ENCODE measurements around the gene CACNA1B.
"Not testable (repeated sequence)": the region's sequence is repeated elsewhere in the genome, so short reads cannot be mapped to it uniquely, and the experiment has no call there.

The CACNA1B gene

GRCh38 chr9:138078846-138079245 lies 201.3 kb downstream of the CACNA1B start:
- H3K4me1 ChIP-seq (ENCODE audit: control insufficient read depth, insufficient read depth, low read length) = no peaks in the 10 kb centered on the region
- H3K9me3 ChIP-seq (ENCODE audit: control insufficient read depth, low read length) = no peaks in the 10 kb centered on the region
- no peaks in the 10 kb centered on the region for H3K36me3 ChIP-seq (ENCODE audit: control insufficient read depth, insufficient read depth, low read length)
- H3K4me3 ChIP-seq (ENCODE audit: low read length) = no peak overlapping the region
- no peaks in the 10 kb centered on the region for H3K27me3 ChIP-seq (ENCODE audit: control insufficient read depth, insufficient read depth, low read length)
- no peak overlapping the region for H3K9ac ChIP-seq (ENCODE audit: low read length)

GRCh38 chr9:138080979-138081378 lies 203.4 kb downstream of the CACNA1B start:
- Histone ChIP-seq H3K9me3 (ENCODE audit: control insufficient read depth, low read length) (no peaks in the 10 kb centered on the region), H3K9ac (ENCODE audit: low read length) (no peak overlapping the region), H3K27me3 (ENCODE audit: control insufficient read depth, insufficient read depth, low read length) (no peaks in the 10 kb centered on the region), H3K36me3 (ENCODE audit: control insufficient read depth, insufficient read depth, low read length) (no peaks in the 10 kb centered on the region), H3K4me1 (ENCODE audit: control insufficient read depth, insufficient read depth, low read length) (no peaks in the 10 kb centered on the region), H3K4me3 (ENCODE audit: low read length) (no peak overlapping the region)

GRCh38 chr9:138082918-138083636 lies 205.5 kb downstream of the CACNA1B start:
- Histone ChIP-seq H3K4me3 (ENCODE audit: low read length) (no peak overlapping the region), H3K4me1 (ENCODE audit: control insufficient read depth, insufficient read depth, low read length) (no peaks in the 10 kb centered on the region), H3K36me3 (ENCODE audit: control insufficient read depth, insufficient read depth, low read length) (no peaks in the 10 kb centered on the region), H3K9ac (ENCODE audit: low read length) (no peak overlapping the region), H3K27me3 (ENCODE audit: control insufficient read depth, insufficient read depth, low read length) (no peaks in the 10 kb centered on the region), H3K9me3 (ENCODE audit: control insufficient read depth, low read length) (no peaks in the 10 kb centered on the region)

- Histone ChIP-seq H3K9me3 (ENCODE audit: control insufficient read depth, low read length) (no peaks in the 10 kb centered on the region), H3K27me3 (ENCODE audit: control insufficient read depth, insufficient read depth, low read length) (no peaks in the 10 kb centered on the region), H3K4me1 (ENCODE audit: control insufficient read depth, insufficient read depth, low read length) (no peaks in the 10 kb centered on the region), H3K36me3 (ENCODE audit: control insufficient read depth, insufficient read depth, low read length) (no peaks in the 10 kb centered on the region), H3K9ac (ENCODE audit: low read length) (no peak overlapping the region), H3K4me3 (ENCODE audit: low read length) (no peak overlapping the region)
Observed at GRCh38 chr9:138083873-138084272, 206.3 kb downstream of the CACNA1B start.

GRCh38 chr9:138085568-138085967 lies 208.0 kb downstream of the CACNA1B start:
- no peaks in the 10 kb centered on the region for H3K36me3 ChIP-seq (ENCODE audit: control insufficient read depth, insufficient read depth, low read length)
- H3K4me3 ChIP-seq (ENCODE audit: low read length) = no peak overlapping the region
- H3K4me1 ChIP-seq (ENCODE audit: control insufficient read depth, insufficient read depth, low read length) = no peaks in the 10 kb centered on the region
- no peaks in the 10 kb centered on the region for H3K9me3 ChIP-seq (ENCODE audit: control insufficient read depth, low read length)
- H3K9ac ChIP-seq (ENCODE audit: low read length) = no peak overlapping the region
- no peaks in the 10 kb centered on the region for H3K27me3 ChIP-seq (ENCODE audit: control insufficient read depth, insufficient read depth, low read length)

- H3K9ac ChIP-seq (ENCODE audit: low read length); H3K9me3 ChIP-seq (ENCODE audit: control insufficient read depth, low read length): not testable (repeated sequence)
Observed at GRCh38 chr9:138092057-138092456, 214.5 kb downstream of the CACNA1B start.

GRCh38 chr9:138094028-138094427 lies 216.4 kb downstream of the CACNA1B start:
- no peaks in the 10 kb centered on the region for H3K27me3 ChIP-seq (ENCODE audit: control insufficient read depth, insufficient read depth, low read length)
- no peaks in the 10 kb centered on the region for H3K9me3 ChIP-seq (ENCODE audit: control insufficient read depth, low read length)
- no peaks in the 10 kb centered on the region for H3K4me1 ChIP-seq (ENCODE audit: control insufficient read depth, insufficient read depth, low read length)
- H3K36me3 ChIP-seq (ENCODE audit: control insufficient read depth, insufficient read depth, low read length) = no peaks in the 10 kb centered on the region
- no peak overlapping the region for H3K4me3 ChIP-seq (ENCODE audit: low read length)
- H3K9ac ChIP-seq (ENCODE audit: low read length) = no peak overlapping the region

More at GRCh38 chr9:138092057-138092456, 214.5 kb downstream of the CACNA1B start:
- H3K36me3 ChIP-seq (ENCODE audit: control insufficient read depth, insufficient read depth, low read length); H3K27me3 ChIP-seq (ENCODE audit: control insufficient read depth, insufficient read depth, low read length); H3K4me1 ChIP-seq (ENCODE audit: control insufficient read depth, insufficient read depth, low read length); H3K4me3 ChIP-seq (ENCODE audit: low read length): not testable (repeated sequence)

- Histone ChIP-seq H3K4me3 (ENCODE audit: low read length) (no peak overlapping the region), H3K9me3 (ENCODE audit: control insufficient read depth, low read length) (no peaks in the 10 kb centered on the region), H3K9ac (ENCODE audit: low read length) (no peak overlapping the region), H3K4me1 (ENCODE audit: control insufficient read depth, insufficient read depth, low read length) (no peaks in the 10 kb centered on the region), H3K36me3 (ENCODE audit: control insufficient read depth, insufficient read depth, low read length) (no peaks in the 10 kb centered on the region), H3K27me3 (ENCODE audit: control insufficient read depth, insufficient read depth, low read length) (no peaks in the 10 kb centered on the region)
Observed at GRCh38 chr9:138095813-138096518, 218.4 kb downstream of the CACNA1B start.

- Histone ChIP-seq H3K4me1 (ENCODE audit: control insufficient read depth, insufficient read depth, low read length) (no peaks in the 10 kb centered on the region), H3K9ac (ENCODE audit: low read length) (no peak overlapping the region), H3K9me3 (ENCODE audit: control insufficient read depth, low read length) (no peaks in the 10 kb centered on the region), H3K4me3 (ENCODE audit: low read length) (no peak overlapping the region), H3K36me3 (ENCODE audit: control insufficient read depth, insufficient read depth, low read length) (no peaks in the 10 kb centered on the region), H3K27me3 (ENCODE audit: control insufficient read depth, insufficient read depth, low read length) (no peaks in the 10 kb centered on the region)
Observed at GRCh38 chr9:138096519-138096845, 218.9 kb downstream of the CACNA1B start.

- Histone ChIP-seq H3K4me1 (ENCODE audit: control insufficient read depth, insufficient read depth, low read length) (no peaks in the 10 kb centered on the region), H3K9me3 (ENCODE audit: control insufficient read depth, low read length) (no peaks in the 10 kb centered on the region), H3K9ac (ENCODE audit: low read length) (no peak overlapping the region), H3K36me3 (ENCODE audit: control insufficient read depth, insufficient read depth, low read length) (no peaks in the 10 kb centered on the region), H3K27me3 (ENCODE audit: control insufficient read depth, insufficient read depth, low read length) (no peaks in the 10 kb centered on the region), H3K4me3 (ENCODE audit: low read length) (no peak overlapping the region)
Observed at GRCh38 chr9:138097501-138097991, 220.0 kb downstream of the CACNA1B start.

GRCh38 chr9:138098116-138098907 lies 220.7 kb downstream of the CACNA1B start:
- H3K36me3 ChIP-seq (ENCODE audit: control insufficient read depth, insufficient read depth, low read length) = no peaks in the 10 kb centered on the region
- no peak overlapping the region for H3K4me3 ChIP-seq (ENCODE audit: low read length)
- H3K27me3 ChIP-seq (ENCODE audit: control insufficient read depth, insufficient read depth, low read length) = no peaks in the 10 kb centered on the region
- no peak overlapping the region for H3K9ac ChIP-seq (ENCODE audit: low read length)
- no peaks in the 10 kb centered on the region for H3K4me1 ChIP-seq (ENCODE audit: control insufficient read depth, insufficient read depth, low read length)
- H3K9me3 ChIP-seq (ENCODE audit: control insufficient read depth, low read length) = no peaks in the 10 kb centered on the region
